ENCODE measurements around the gene LCE3E. TPM values are rescaled to one million over a fixed set of nuclear protein-coding genes. Genes with fewer than 3 reads are reported as not detected.

Gene LCE3E
- total RNA-seq, 1 experiment from 2014 or later = not detected

- intact Hi-C loops (cut with micrococcal nuclease) = no loop called here
- ChIA-PET POLR2A (no interaction called here), RAD21 (ENCODE audit: low non-redundant PET in 1 of 2, low total read pairs in 2 of 2, uncharacterized antibody in 2 of 2, unreplicated experiment in 2 of 2) (no interaction called here), CTCF (no interaction called here)
- TF ChIP-seq, protein P1, sequence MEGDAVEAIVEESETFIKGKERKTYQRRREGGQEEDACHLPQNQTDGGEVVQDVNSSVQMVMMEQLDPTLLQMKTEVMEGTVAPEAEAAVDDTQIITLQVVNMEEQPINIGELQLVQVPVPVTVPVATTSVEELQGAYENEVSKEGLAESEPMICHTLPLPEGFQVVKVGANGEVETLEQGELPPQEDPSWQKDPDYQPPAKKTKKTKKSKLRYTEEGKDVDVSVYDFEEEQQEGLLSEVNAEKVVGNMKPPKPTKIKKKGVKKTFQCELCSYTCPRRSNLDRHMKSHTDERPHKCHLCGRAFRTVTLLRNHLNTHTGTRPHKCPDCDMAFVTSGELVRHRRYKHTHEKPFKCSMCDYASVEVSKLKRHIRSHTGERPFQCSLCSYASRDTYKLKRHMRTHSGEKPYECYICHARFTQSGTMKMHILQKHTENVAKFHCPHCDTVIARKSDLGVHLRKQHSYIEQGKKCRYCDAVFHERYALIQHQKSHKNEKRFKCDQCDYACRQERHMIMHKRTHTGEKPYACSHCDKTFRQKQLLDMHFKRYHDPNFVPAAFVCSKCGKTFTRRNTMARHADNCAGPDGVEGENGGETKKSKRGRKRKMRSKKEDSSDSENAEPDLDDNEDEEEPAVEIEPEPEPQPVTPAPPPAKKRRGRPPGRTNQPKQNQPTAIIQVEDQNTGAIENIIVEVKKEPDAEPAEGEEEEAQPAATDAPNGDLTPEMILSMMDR (IDR thresholded peaks at IDR 0.05 in 2 of 3, conservative IDR thresholded peaks at IDR 0.05 in 1 of 3; ENCODE audit: borderline replicate concordance in 1 of 3, insufficient read depth in 1 of 3, low read depth in 2 of 3, low read length in 2 of 3) = no peak
- TF ChIP-seq MAX (IDR thresholded peaks at IDR 0.05) = no peak
- TF ChIP-seq EZH2phosphoT487 (IDR thresholded peaks at IDR 0.05; ENCODE audit: borderline replicate concordance) = no peak
- no peak for TF ChIP-seq TCF7L2 (IDR thresholded peaks at IDR 0.05; ENCODE audit: borderline replicate concordance, extremely low read depth, insufficient read depth, insufficient read length)
- TF ChIP-seq YY1 (IDR thresholded peaks at IDR 0.05; ENCODE audit: extremely low read depth, insufficient replicate concordance, low read depth, low read length) = no peak
- TF ChIP-seq, protein P2, sequence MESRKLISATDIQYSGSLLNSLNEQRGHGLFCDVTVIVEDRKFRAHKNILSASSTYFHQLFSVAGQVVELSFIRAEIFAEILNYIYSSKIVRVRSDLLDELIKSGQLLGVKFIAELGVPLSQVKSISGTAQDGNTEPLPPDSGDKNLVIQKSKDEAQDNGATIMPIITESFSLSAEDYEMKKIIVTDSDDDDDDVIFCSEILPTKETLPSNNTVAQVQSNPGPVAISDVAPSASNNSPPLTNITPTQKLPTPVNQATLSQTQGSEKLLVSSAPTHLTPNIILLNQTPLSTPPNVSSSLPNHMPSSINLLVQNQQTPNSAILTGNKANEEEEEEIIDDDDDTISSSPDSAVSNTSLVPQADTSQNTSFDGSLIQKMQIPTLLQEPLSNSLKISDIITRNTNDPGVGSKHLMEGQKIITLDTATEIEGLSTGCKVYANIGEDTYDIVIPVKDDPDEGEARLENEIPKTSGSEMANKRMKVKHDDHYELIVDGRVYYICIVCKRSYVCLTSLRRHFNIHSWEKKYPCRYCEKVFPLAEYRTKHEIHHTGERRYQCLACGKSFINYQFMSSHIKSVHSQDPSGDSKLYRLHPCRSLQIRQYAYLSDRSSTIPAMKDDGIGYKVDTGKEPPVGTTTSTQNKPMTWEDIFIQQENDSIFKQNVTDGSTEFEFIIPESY (IDR thresholded peaks at IDR 0.05; ENCODE audit: extremely low read depth, insufficient replicate concordance, low read length) = no peak
- TF ChIP-seq, protein P3, sequence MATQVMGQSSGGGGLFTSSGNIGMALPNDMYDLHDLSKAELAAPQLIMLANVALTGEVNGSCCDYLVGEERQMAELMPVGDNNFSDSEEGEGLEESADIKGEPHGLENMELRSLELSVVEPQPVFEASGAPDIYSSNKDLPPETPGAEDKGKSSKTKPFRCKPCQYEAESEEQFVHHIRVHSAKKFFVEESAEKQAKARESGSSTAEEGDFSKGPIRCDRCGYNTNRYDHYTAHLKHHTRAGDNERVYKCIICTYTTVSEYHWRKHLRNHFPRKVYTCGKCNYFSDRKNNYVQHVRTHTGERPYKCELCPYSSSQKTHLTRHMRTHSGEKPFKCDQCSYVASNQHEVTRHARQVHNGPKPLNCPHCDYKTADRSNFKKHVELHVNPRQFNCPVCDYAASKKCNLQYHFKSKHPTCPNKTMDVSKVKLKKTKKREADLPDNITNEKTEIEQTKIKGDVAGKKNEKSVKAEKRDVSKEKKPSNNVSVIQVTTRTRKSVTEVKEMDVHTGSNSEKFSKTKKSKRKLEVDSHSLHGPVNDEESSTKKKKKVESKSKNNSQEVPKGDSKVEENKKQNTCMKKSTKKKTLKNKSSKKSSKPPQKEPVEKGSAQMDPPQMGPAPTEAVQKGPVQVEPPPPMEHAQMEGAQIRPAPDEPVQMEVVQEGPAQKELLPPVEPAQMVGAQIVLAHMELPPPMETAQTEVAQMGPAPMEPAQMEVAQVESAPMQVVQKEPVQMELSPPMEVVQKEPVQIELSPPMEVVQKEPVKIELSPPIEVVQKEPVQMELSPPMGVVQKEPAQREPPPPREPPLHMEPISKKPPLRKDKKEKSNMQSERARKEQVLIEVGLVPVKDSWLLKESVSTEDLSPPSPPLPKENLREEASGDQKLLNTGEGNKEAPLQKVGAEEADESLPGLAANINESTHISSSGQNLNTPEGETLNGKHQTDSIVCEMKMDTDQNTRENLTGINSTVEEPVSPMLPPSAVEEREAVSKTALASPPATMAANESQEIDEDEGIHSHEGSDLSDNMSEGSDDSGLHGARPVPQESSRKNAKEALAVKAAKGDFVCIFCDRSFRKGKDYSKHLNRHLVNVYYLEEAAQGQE (IDR thresholded peaks at IDR 0.05; ENCODE audit: low read depth) = no peak
- no peak for TF ChIP-seq RAD21 (IDR thresholded peaks at IDR 0.05; ENCODE audit: low read depth)
- no peak for TF ChIP-seq CBX3 (IDR thresholded peaks at IDR 0.05; ENCODE audit: low read depth)
- TF ChIP-seq ATF3 (IDR thresholded peaks at IDR 0.05) = no peak
- TF ChIP-seq SRF (IDR thresholded peaks at IDR 0.05; ENCODE audit: low read depth) = no peak
- Histone ChIP-seq H3K4me2 (ENCODE audit: low read length) (no peak overlapping the region), H4K20me1 (ENCODE audit: insufficient read depth) (no peaks in the 10 kb centered on the region), H3K79me2 (ENCODE audit: insufficient read depth, low read length) (no peaks in the 10 kb centered on the region), H2AFZ (ENCODE audit: low read depth, low read length, poor library complexity, severe bottlenecking) (no peak overlapping the region), H3K9me2 (ENCODE audit: insufficient read depth) (no peaks in the 10 kb centered on the region), H3K27me3 (ENCODE audit: insufficient read depth, low read length) (no peaks in the 10 kb centered on the region), H3K9me3 (ENCODE audit: control insufficient read depth in 1 of 2, insufficient read depth in 1 of 2, low read depth in 1 of 2, low read length in 2 of 2) (no peaks in the 10 kb centered on the region), H3K4me3 (replicated peaks in 1 of 2; ENCODE audit: low read depth in 1 of 2, low read length in 2 of 2) (no peak overlapping the region), H3K4me1 (ENCODE audit: control insufficient read depth in 1 of 2, insufficient read depth in 2 of 2, low read length in 2 of 2) (no peaks in the 10 kb centered on the region), H3K27ac (ENCODE audit: low read depth, low read length) (no peak overlapping the region), H3K36me3 (ENCODE audit: control insufficient read depth in 1 of 2, insufficient read depth in 2 of 2, low read length in 2 of 2) (no peaks in the 10 kb centered on the region), H3K9ac (ENCODE audit: low read length) (no peak overlapping the region)
- BruUV-seq (replicated peaks) = no TSS peak
- no peak for DNase-seq (ENCODE audit: low read depth, low spot score)
- no peak for ATAC-seq
Measured at GRCh38 chr1:152596986-152597385, 30.4 kb upstream of the LCE3E start.

Data from HCT116 (cell line).